ENCODE data around the gene MYO18A.
"Not testable (repeated sequence)": the region's sequence is repeated elsewhere in the genome, so short reads cannot be mapped to it uniquely, and the experiment has no call there.

The MYO18A gene

DNA sequence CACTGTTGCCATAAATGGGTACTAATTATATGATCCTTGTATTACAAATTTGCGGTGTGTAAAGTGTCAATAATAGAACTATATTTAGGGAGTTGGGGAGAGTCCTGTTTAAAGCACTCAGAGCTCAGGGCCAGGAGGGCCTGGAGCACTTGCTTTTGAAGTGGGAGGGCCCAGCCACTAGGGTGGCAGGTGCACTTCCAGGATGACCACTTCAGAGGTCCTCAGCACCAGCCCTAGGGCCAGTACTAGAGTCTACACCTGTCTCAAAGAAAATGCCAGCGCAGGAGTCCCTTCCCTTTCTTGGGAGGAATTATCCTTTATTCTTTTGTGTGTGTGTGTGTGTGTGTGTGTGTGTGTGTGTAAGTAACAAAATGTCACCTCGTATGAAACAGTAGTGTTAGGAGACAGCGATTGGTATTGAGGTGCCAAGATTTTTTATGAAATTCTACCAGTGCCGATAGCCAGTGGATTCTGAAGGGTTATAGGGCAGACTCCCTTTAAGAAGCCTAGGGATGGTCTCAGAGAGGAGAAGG, 31.9 kb downstream of the MYO18A start:
- no peak for DNase-seq (ENCODE audit: low read depth)

DNA sequence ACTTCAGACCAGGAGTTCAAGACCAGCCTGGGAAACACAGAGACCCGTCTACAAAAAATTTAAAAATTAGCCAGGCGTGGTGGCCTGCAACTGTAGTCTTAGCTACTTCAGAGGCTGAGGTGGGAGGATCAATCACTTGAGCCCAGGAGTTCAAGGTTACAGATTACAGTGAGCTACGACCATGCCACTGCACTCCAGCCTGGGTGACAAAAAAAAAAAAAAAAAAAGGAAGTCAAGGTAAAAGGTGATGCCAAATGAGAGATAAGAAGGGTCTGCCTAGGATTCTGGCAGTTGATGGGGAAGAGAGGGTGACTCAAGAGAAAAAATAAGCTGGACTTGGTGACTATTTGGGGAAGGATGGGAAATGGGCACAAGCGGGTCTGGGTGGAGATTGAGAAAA, 32.5 kb downstream of the MYO18A start:
- no peak for DNase-seq (ENCODE audit: low read depth)

DNA sequence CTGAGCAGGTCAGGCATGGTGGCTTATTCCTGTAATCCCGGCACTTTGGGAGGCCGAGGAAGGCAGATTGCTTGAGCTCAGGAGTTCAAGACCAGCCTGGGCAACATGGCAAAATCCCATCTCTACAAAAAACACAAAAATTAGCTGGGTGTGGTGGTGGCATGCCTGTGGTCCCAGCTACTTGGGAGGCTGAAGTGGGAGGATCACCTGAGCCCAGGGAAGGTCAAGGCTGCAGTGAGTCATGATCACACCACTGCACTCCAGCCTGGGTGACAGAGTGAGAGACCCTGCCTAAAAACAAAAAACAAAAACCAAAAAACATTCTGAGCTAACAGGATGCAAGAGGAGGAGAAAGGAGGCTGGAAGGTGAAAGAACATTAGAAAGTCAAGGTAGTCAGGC, 33.0 kb downstream of the MYO18A start:
- DNase-seq (ENCODE audit: low read depth): not testable (repeated sequence)

DNA sequence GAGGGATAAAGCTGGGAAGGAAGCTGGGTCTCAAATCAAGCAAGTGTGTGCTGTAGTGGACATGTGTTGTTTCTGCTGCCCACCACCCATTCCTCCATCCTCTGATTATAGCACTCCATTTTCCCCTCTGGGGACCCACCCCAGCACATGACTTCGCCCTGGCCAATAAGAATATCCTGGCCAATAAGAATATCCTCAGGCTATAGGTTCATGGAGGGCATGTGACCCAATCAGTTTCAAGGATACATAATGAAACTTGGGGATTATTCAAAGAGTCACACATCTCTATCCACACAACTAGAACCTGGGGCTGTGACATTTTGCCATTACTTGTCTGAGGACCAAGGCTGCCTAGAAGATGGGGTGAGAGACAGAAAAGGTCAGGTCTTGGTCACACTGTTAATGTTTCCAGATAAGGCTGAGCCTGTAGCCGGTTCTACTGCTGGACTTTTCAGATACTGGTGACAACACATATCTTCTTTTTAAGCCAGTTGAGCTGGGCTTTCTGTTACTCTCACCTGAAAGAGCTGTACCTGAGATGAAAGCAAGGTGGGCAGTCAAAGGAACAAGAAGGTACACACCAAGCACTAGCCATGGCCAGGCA, 33.7 kb downstream of the MYO18A start:
- no peak for DNase-seq (ENCODE audit: low read depth)

DNA sequence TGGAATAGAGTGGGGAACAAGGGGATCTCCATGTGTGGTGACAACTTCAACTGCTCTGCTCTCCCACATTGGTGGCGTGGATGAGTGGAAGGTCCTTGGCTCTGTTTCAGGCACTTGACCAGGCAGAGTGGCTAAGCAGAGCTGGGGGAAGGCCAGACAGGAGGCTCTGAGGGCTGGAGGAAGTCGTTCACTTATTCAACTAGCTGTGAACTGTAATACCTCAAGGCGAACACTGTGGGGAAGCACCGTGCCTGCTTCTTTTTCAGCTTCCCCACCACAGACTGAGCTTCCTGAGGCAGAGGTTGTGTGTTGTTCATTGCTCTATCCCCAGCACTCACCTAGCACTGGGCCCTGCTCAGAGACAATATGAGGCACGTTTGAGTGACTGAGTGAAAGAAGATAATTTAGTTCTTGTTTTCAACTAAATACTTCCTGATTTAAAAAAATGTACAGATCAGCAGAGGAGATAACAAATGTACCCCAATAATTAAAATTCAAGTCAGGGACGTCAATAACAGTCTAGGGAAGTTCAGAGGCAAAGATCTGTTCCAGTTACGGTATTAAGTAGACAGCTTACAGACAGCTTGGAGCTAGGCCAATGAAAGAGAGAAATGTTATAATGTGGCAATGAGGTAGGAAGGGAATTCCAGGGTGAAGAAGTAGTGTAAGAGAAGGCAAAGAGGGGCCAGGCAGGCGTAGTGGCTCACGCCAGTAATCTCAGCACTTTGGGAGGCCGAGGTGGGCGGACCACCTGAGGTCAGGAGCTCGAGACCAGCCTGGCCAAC, 34.7 kb downstream of the MYO18A start:
- DNase-seq (ENCODE audit: low read depth): no peak

DNA sequence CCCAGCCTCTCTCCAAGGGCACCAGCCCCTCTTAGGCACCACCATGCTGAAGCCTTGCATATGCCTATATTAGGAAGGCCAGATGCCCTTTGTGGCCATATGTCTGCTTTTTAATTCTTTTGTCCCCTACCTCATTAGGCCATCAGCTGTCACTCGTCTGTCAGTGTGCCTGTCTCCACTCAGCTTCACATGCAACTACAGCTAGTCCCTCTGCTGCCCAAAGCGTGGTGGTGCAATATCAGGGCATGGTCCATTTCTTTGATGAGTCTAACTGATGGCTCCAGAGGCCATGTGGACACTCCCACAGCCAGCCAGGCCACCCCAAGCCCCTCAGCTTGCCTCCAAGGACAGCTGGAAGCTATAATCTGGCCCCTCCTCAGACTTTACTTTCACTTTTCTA, 36.3 kb downstream of the MYO18A start:
- DNase-seq (ENCODE audit: low read depth): no peak

DNA sequence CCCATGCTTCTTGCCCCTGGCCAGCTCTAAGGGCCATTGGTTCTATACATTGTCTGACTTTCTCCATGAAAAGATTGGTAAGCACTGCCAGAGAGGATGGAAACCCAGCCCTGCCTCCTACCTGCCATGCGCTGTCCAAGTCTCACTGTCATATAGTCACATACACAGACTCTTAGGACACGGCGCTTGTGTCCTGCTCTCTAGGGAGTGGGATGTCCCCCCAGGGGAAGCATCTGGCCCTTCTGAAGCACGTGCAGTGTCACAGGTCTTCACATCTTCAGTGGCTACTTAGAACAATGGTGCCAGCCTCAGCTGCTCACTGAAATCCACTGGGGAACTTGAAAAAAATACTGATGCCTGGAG, 38.7 kb downstream of the MYO18A start:
- DNase-seq (ENCODE audit: low read depth): no peak

DNA sequence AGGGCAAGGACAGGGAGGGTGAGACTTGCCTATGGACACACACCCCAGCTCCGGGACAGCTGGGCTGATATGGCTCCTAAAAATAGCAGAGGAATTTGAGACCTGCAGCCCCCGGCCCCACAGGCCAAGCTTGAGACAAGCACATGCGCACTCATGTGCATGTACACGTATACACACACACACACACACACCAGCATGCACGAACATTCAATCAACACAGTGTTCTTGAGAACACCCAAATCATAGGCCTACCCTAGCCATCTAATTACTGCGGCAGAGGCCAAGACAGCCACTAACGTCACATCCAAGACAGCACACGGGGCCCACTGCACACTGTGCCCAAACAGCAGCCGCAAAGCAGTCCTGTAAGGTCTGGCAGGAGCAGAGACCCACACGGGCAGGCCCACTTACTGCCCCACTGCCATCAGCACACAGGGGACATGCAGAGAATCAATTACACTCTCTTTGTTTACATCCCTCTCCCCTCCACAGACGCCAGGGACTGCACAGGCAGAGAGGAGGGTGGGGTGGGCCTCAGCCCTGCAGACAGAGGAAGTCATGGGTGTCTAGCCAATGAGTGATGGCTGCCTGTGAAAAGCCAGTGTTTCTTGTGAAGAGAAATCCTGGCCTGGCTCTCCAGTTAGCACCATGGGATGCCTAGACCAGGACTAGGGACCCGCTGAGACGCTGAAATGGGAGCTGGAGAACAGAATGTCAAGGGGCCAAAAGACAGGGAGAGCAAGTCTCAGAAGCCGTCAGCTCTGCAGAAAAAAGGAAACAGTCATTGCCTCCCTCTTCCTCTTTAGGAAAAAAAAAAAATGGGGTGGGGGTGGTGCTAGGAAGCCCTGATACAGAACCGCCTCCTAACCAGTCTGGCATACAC, 39.3 kb downstream of the MYO18A start:
- no peak for DNase-seq (ENCODE audit: low read depth)

DNA sequence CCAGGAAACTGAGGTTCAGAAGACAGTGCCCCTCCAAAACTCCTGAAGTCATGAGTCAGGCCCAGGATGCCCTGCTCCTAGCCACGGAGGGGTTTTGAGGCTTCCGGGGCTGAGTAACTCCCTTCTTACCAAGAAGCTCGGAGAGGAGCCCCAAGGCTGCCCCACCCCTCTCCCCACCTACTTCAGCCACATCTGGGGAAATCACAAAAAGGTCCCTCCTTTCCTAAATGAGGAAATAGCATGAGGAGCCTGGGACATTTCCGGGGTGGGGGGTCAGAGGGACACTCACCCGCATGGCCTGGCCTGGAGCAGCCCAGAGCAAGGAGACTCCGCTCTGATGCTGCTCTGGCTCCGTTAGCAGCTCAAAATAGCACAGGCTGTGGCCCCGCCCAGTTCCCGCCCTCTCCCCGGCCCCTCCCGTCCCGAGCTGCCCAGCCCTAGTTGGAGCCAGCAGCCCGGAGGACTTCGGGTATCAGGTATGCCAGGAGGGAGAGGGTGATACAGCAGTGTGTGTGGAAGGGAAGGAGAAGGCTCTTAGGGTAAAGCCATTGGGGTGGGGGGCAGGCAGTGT, 40.1 kb downstream of the MYO18A start:
- DNase-seq (ENCODE audit: low read depth): no peak

DNA sequence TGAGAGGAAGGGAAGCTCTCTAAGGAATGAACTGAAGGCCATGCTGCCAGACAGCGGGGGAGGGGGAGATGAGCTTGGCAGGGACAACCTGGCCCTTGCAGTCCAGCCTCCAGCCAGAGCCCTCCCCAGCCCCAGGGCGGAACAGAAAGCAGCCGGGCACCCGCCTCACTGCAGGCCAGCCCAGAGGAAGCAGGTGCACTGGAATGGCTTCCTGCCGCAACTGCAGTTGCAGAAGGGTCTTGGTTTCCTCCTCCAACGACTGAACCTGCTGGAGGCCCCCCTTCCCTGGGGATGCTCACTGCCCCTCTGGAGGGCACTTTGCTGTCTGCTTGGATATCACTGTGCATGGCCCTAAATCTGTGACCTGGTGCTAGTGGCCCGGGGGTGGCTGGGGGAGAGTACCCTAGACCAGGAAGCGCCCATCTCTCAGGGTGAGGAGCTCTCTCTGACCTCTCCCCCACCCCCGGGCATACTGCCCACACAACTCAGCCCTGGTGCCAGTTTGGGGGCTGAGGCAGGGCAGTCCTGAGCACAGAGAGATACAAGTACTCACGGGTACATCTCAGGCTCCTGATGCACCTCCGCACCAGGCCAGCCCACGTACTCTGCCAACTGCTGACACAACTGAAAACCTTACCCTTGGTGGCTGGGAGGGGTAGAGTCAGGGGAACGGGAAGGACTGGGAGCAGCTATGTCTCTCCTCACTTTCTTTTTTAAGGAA, 41.1 kb downstream of the MYO18A start:
- DNase-seq (ENCODE audit: low read depth): no peak

DNA sequence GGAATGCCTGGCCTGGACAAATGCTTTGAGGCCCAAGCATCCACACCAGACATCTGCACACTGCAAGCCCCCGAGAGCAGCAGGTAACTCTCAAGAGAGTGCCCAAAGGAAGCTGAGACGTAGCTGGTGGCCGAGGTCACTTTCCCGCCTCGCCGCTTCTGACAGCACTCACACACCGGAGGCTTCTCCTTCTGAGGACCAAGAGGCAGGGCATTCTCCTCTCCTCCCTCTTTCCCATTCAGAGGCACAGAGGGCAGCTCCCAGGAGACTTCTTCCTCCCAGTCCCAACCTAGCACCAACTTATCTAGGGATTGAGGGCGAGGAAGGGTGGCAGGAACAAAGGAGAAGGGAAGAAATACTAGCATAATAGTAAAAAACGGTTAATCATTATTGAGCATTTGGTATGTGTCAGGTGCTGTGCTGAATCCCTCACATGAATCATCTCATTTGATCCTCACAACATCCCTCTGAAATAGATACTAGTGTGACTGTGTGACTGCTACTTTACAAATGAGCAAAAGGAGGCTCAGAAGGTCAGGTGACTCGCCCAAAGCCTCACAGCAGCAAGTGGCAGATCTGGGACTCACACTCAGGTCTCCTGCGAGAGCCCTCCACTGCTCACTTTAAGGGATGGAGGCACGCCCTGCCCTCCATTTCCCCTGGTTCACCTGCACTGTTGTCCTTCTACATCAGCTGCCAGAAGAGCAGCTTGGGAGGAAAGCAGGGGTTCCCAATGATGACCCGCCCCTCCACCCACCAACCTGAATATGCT, 41.8 kb downstream of the MYO18A start:
- no peak for DNase-seq (ENCODE audit: low read depth)

DNA sequence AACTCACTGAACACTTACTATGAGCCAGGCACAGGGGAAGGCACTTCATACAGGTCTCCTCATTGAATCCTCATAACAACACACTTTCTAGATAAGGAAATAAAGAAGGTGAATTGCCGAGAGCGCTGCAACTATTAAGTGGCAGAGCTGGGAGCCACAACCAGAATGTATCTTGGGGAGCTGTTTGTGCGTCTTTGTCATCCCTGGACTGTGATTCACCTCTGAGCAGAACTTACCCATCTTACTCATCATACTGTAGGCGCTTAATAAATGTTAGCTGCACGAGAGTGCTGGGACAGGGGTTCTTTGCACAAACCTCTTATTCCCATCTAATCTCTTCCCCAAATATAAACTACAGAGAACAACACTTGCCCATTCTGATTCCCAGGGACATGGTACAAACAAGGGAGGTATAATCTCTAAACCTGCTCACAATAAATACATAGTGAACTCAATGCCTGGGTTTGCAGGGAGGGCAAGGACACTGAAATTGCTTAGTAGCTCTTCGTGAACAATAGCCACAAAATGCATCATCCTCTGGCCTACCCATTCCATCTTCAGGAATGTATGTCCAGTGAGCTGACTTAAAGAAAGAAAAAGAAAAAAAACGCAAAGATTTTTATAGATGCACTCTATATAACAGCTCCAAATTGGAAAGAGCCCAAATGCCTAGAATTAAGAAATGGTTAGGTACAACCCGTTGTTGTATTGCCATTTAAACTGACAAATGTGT, 43.0 kb downstream of the MYO18A start:
- no peak for DNase-seq (ENCODE audit: low read depth)

DNA sequence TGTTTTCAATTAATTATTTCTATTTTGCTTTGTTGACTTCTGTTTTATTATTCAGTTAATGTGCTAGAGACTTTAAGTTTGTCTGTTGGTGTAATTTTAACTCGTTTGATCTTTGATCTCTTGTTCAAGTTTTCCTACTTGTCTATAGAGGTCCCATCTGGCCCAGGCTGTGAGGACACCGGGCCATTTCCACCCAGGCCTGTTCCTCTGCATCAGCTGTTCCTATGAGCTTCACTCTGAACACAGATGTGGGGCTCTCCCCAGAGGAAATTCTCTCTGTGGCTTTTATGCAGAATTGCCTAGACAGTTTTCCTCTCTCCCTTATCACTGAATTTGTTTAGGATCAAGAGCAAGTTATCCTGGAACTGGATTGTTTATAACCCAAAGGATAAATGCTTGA, 44.7 kb downstream of the MYO18A start:
- DNase-seq (ENCODE audit: low read depth): no peak

DNA sequence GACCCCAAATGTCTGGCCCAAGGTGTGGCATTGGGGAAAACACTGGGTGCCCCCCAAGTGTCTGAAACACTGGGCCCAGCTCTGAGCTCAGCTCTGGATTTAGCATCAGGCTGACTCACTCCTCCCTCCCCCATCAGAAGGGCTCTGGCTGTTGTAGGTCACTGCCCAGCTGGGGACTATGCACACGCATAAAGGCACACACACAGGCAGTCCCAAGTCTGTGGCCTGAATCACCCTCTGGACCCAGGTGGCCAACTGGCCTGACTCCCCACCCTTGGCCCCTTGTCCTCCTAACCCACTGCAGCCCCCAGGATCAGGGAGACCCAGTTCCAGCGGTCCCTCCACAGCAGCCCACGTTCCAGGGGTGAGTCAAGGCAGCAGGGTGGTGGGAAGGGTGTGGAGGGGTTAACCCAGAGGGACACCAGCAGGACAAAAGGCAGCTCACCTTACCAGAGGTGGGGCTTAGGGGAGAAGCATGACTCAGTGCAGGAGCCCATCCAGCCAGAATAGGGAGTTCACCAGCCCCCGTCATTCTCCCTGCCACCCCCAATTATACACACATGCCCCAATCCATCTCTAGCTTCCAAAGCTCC, 47.0 kb downstream of the MYO18A start:
- no peak for DNase-seq (ENCODE audit: low read depth)

DNA sequence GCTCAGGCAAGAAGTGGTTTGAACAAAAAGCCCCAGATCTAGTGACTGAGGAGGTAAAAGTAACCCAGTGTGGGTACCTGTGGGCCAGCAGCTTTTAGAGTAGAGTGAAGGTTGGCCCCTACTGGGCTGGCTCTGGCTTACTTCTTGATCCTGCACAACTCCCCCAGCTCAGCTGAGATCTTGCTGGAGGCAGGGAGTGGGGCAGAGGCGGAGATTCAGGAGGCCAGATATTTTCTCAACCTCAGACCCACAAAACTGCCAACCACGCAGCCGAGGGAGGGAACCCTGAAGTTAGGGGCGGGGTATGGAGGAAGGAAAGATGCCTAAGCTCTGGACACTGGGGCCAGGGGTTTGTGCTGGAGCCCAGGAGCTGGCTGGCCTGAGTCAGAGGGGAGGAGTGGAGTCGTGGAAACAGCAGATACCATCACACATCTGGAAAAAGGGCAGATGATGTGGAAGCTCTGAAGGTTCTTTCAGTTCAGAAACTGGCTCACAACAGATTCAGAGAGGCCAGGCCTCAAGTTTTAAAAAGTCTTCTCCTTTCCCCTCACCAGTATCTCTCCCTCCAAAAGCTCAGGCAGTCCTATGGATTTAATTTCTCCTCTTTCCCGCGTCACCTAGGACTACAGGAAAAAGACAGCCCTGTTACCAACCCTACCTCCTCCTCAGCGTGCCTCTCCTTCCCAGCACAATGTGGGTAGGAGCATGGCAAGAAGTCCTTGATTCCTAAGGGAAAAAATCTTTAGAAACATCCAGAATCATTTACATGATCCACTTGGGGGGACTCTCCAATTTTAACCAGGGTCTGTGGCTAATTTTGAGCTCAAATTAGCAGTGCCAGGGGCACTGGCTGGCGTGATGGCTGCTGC, 48.1 kb downstream of the MYO18A start:
- DNase-seq (ENCODE audit: low read depth): no peak

DNA sequence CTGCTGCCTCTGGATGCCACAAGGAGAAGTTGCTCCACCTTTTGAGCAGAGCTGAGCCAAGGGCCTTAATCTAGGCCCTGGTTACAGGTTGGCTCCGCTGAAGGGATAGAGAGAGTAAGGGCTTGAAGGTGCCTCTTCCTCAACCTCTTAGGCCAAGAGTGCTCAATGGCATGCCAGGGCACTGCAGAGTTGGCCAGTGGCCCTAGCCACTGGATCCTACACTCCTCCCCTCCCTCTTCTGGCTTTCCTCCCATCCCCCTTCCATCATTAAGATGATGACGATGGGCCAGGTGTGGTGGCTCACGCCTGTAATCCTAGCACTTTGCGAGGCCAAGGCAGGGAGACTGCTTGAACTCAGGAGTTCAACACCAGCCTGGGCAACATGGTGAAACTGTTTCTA, 50.5 kb downstream of the MYO18A start:
- DNase-seq (ENCODE audit: low read depth): no peak

DNA sequence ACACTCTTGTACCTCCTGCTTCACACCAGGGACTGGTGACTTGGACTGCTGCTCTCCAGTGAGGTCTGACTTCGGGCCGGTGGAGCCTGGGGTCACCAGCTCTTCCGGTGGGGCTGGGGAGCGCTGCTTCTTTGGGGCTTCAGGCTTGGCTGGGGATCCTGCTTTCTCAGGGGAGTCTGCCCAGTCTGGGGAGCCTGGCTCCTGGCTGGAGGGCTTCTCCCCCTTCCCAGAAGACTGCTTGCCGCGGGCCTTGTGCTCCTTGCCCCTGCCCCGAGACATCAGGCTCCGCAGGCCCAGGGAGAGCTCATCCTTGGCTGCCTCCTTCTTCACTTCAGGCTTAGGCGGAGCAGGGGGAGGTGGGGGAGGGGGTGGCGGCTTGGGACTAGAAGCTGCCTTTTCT, 52.4 kb downstream of the MYO18A start:
- DNase-seq (ENCODE audit: low read depth): no peak

DNA sequence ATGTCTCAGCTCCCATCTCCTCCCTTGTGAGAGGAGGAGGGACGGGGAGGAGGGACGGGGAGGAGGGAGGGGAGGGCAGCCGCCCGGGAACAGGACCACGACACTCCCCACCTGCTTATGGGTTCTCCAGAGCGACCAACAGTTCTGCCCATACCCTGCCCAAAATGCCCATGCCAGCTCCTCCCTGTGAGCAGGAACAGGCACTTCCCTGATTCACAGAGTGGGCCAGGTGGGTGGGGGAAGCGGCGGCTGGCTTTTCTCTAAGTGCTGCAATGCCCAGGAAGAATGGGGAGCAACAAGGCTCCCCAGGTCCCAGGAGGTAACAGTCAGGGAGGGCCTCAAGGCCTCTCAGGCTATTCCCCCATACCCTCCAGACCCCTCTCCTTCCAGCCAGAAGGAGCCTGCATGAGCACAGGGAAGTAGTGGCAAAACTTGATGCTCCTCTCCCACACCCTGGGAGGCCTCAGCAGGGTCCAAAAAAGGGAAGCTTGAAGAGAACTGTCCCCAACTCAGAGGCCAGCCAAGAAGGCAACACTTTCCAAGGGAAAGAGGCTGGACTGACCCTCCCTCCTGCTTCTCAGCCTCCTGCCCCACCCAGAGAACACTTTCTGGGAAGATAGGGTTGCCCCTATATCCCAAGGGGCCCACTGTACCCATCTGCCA, 53.8 kb downstream of the MYO18A start:
- no peak for DNase-seq (ENCODE audit: low read depth)

Data from non-pigmented ciliary epithelial cell (primary cell).